ENCODE measurements around the gene SLC2A10. TPM values are rescaled to one million over a fixed set of nuclear protein-coding genes. Genes with fewer than 3 reads are reported as not detected.

Gene SLC2A10
- total RNA-seq, 1 donor from 2014 or later: 31.2 TPM

DNA sequence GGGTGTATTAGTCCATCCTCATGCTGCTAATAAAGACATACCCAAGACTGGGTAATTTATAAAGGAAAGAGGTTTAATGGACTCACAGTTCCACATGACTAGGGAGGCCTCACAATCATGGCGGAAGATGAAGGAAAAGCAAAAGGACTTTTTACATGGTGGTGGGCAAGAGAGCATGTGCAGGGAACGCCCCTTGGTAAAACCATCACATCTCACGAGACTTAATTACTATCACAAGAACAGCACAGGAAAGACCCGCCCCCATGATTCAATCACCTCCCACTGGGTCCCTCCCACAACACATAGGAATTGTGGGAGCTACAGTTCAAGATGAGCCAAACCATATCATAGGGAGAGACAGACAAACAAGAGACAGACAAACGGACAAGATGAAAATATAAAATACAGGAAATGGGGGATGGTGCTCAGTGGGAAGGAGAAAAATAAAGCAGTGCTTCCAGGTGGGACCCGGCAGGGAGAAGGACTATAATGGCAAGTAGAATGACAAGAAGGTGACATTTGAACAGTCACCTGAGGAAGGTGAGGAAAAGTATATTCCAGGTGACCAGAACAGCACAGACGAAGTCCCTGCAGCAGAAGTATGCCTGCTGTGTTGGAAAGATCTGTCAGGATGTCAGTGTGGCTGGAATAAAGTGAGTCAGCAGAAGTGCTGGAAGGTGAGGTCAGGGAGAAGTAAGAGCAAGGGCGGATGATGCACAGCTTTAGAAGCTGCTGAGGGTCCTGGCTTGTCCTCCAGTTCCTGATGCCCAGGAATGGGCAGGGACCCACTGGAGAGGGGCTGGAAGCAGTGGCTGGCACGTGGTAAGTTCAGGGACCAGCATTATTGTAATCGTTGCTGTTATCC is 61.1 kb downstream of the SLC2A10 start:
- DNase-seq: no peak

- DNase-seq: no peak
Measured at GRCh38 chr20:46771195-46771588, 61.7 kb downstream of the SLC2A10 start.

GRCh38 chr20:46772901-46773300 is 63.5 kb downstream of the SLC2A10 start:
- DNase-seq: no peak

GRCh38 chr20:46773680-46774079 is 64.2 kb downstream of the SLC2A10 start:
- DNase-seq: no peak

DNA sequence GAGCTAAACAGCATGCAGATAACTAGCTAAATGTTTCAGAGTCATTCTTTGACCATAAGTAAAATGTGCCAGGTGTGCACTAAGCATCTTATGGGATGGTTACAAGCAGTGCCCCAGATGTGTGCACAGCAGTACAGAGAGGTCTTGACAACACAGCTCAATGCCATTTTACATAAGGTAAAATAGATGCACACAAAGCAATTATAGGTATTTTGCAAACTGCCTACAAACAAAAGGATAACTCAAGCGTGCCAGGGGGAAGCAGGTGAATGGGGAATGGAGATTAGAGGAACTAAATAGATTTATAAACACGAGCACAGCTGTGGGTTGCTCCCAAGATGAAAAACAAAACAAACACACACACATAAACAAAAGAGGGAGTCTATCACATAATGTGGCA is 64.8 kb downstream of the SLC2A10 start:
- no peak for DNase-seq

- DNase-seq: no peak
Measured at GRCh38 chr20:46774943-46775560, 65.6 kb downstream of the SLC2A10 start.

GRCh38 chr20:46775806-46776205 is 66.4 kb downstream of the SLC2A10 start:
- DNase-seq: no peak

GRCh38 chr20:46777331-46777730 is 67.9 kb downstream of the SLC2A10 start:
- DNase-seq: no peak

DNA sequence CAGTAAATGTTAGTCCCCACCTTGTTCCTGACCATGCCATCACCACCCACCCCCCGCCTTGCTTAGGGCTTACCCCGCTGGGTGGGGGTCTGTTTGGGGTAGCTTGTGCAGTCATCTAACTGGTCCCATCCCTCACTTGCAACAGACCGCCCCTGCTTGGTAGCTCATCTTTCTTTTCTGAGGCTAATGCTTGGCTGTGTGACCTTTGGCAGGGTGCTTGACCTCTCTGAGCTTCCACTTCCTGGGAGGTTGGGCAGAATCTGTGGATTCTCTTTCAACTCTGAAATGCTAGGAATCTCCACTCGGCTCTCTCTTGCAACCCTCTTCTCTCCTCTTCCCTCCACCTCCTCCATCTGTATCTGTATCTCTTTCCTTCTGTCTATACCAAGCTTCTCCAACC is 70.4 kb downstream of the SLC2A10 start:
- no peak for DNase-seq

GRCh38 chr20:46784436-46785127 is 75.1 kb downstream of the SLC2A10 start:
- DNase-seq: peak; percentile 46

Other genes starting within 250 kb of the SLC2A10 start
- gene ZNF334, start 196.1 kb upstream of the SLC2A10 start, total RNA-seq: 6.7 TPM
- gene OCSTAMP, start 159.0 kb upstream of the SLC2A10 start, total RNA-seq: not detected
- gene SLC13A3, start 58.2 kb upstream of the SLC2A10 start, total RNA-seq: 1.7 TPM
- gene TP53RK, start 20.2 kb upstream of the SLC2A10 start, total RNA-seq: 13.2 TPM
- 1.3 TPM for gene EYA2, start 185.2 kb downstream of the SLC2A10 start, total RNA-seq